Lower leg skin (tissue), 4 donors: ENCODE data around the gene TAB3. TPM values are rescaled to one million over a fixed set of nuclear protein-coding genes. Genes with fewer than 3 reads are reported as not detected.

Source experiments
- DNase-seq, 2 donors: peaks; one replicate each; pipeline ENCODE4 v3.0.0-alpha.2; 2019; ENCODE audit warnings: low spot score in 2 of 2
- H3K4me3 ChIP-seq: fragments of 200-600 bp; sonication (generic); 2 replicates; pipeline ENCODE4 v1.5.1; 2017; ENCODE audit warnings: mild to moderate bottlenecking, low read depth; ENCODE audit not compliant: poor library complexity, severe bottlenecking
- POLR2A ChIP-seq, 2 donors: fragments of 450-650 bp; IDR thresholded peaks; one replicate each; pipeline ENCODE4 v1.6.1; 2016 to 2017; ENCODE audit warnings: antibody characterized with exemption in 2 of 2, mild to moderate bottlenecking in 1 of 2, moderate library complexity in 1 of 2
- WGBS, 2 donors: methylation state at CpG; one replicate each; pipeline ENCODE4 v1.1.5; 2018; 5-methylcytosine and 5-hydroxymethylcytosine counted together
- intact Hi-C: fragments of 100-400 bp; cut with DNase I; formaldehyde crosslinking; loops from one replicate; pipeline ENCODE4 v1.15.0; 2023; ENCODE audit warnings: low total_unique reads
- total RNA-seq, 4 donors: library from RNA; depleted of rRNA; stranded (reverse); fragments of >200 nt; gene quantifications; one replicate each; pipeline ENCODE4 v1.1.0, GENCODE V29; 2016
- TF ChIP-seq, protein P1 (sequence below), 3 donors: fragments of 450-650 bp; IDR thresholded peaks; one replicate each; pipeline ENCODE4 v1.5.1; 2016; ENCODE audit warnings: antibody characterized with exemption in 3 of 3, mild to moderate bottlenecking in 3 of 3, moderate library complexity in 2 of 3

TAB3 gene, protein sequence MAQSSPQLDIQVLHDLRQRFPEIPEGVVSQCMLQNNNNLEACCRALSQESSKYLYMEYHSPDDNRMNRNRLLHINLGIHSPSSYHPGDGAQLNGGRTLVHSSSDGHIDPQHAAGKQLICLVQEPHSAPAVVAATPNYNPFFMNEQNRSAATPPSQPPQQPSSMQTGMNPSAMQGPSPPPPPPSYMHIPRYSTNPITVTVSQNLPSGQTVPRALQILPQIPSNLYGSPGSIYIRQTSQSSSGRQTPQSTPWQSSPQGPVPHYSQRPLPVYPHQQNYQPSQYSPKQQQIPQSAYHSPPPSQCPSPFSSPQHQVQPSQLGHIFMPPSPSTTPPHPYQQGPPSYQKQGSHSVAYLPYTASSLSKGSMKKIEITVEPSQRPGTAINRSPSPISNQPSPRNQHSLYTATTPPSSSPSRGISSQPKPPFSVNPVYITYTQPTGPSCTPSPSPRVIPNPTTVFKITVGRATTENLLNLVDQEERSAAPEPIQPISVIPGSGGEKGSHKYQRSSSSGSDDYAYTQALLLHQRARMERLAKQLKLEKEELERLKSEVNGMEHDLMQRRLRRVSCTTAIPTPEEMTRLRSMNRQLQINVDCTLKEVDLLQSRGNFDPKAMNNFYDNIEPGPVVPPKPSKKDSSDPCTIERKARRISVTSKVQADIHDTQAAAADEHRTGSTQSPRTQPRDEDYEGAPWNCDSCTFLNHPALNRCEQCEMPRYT
- 10 to 100 TPM; 33.6 to 42.5 (median 39.3) TPM for total RNA-seq

DNA sequence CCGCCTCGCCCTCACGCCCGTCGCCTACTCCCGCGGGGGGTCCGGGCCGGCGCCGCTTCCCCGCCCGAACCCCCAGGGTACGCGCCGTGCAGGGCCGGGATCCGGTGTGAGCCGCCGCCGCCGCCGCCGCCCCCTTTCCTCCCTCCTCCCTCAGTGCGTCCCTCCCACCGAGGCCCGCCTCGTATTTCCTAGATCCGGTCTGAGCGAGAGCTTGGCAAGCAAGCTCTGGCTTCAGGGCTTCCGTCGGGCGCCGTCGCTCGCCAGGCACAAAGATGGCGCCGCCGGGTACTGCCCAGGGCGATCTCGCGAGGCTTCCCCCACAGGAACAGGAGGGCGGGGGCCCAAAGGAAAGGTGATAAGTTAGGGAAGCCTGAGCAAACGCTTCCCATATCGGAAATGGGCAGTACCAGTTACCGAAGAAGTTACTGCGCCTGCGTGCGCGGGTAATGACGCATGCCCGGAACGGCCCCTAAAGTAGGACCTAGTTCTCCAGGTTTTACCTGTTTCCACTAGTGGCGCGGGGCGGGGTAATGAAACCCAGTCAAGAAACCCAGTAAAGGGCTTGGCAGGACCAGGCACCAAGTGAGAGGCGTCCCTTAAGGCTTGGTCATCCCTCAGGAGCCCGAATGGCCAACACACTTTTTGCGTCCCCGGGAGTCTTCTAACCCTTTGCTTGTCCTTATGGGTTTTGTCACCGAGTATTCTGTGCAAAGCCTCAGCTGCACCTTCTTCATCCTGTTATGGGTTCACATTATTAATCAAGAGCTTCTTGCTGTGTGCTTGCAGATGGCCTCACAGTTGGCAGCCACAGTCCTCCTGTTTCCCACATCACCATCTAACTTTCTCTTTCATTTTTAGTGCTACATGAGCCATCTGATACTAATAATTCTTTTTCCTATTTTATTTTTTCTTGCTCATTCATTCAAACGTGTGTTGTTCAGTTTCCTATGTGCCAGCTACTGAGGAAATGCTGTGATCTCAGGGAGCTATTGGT, at the start of gene TAB3:
TSS of gene TAB3 (minus strand) at position 108 of the 994 bp plus-strand sequence. CDS start 29,666 bp downstream, outside the sequence.
- 0 to 35% methylated on average over 4 to 36 of the region's 62 CpGs for WGBS, 2 donors
- intact Hi-C loops, result no loop called here
- peak; percentile 90 to 98 for DNase-seq
- H3K4me3 ChIP-seq, result peak within 1 kb of the TSS; percentile 63
- no peak for TF ChIP-seq POLR2A (IDR thresholded peaks at IDR 0.05)

DNA sequence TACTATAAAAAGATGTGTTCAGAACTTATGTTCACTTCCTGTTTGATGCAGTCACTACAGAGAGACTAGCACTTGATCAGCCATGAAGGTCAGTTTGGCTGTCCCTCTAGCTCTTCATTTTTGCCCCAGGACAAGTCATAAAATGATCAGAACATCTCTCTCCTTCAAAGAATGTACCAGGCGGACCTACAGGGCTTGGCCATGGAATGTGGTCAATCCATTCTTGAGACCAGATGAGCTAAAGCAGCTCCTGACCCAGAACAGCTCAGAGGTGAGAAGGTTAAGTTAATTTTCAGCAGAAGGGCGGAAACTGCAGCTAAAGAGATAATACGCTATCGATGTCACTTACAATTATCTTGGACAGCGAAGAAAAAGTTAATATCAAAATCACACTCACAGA, 49.2 kb upstream of the TAB3 start:
- no peak for DNase-seq
- no peak overlapping the region for H3K4me3 ChIP-seq
- no peak for TF ChIP-seq POLR2A (IDR thresholded peaks at IDR 0.05)
- TF ChIP-seq, protein P1, sequence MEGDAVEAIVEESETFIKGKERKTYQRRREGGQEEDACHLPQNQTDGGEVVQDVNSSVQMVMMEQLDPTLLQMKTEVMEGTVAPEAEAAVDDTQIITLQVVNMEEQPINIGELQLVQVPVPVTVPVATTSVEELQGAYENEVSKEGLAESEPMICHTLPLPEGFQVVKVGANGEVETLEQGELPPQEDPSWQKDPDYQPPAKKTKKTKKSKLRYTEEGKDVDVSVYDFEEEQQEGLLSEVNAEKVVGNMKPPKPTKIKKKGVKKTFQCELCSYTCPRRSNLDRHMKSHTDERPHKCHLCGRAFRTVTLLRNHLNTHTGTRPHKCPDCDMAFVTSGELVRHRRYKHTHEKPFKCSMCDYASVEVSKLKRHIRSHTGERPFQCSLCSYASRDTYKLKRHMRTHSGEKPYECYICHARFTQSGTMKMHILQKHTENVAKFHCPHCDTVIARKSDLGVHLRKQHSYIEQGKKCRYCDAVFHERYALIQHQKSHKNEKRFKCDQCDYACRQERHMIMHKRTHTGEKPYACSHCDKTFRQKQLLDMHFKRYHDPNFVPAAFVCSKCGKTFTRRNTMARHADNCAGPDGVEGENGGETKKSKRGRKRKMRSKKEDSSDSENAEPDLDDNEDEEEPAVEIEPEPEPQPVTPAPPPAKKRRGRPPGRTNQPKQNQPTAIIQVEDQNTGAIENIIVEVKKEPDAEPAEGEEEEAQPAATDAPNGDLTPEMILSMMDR (IDR thresholded peaks at IDR 0.05), result no peak
- intact Hi-C loops, result no loop called here
- WGBS, 2 donors, result 91 to 92% methylated on average over 5 of the region's 5 CpGs

DNA sequence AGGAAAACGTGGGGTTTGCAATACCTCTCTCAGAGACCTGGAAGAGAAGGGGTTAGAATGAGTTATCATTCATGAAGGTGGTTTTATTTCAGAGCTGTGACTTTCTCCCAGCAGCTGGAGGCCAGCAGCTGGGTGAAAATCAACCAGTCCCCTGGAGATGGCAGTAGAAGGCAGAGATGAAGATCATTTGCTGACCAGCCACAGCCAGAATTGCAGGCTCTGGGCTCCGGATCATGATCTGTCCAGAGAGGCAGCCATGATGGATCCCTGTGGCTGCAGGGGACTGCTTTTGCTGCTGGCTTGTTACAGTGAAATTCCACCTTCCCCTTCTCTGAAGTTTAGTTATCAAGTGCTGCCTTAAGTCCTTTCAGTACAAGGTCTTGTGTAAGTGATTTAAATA, 46.9 kb upstream of the TAB3 start:
- no peak overlapping the region for H3K4me3 ChIP-seq
- WGBS, 2 donors, result 20 to 40% methylated on average over 2 of the region's 2 CpGs
- intact Hi-C loops, result no loop called here
- no peak for TF ChIP-seq POLR2A (IDR thresholded peaks at IDR 0.05)
- TF ChIP-seq, protein P1 (IDR thresholded peaks at IDR 0.05), result no peak
- no peak for DNase-seq

DNA sequence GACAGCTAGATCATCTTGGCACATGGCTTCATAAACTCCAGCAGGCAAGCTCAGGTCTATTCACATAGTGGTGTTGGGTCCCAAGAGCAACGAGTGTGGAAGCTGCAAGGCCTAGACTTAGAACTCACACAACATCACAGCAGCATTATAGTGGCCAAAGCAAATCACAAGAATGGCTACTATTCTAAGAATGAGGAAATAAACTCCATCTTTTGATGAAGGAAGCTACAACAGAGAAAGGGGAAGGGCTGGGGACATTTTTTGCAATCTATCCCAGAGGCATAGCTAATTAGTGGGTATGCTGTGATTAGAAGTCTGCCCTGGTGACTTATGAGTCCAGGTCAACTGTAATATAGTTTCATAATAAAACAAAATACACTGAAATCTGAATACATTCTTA, 42.9 kb upstream of the TAB3 start:
- 82 to 89% methylated on average over 1 of the region's 1 CpG for WGBS, 2 donors
- no peak overlapping the region for H3K4me3 ChIP-seq
- no peak for TF ChIP-seq POLR2A (IDR thresholded peaks at IDR 0.05)
- TF ChIP-seq, protein P1 (IDR thresholded peaks at IDR 0.05), result no peak
- DNase-seq, result no peak
- intact Hi-C loops, result no loop called here

DNA sequence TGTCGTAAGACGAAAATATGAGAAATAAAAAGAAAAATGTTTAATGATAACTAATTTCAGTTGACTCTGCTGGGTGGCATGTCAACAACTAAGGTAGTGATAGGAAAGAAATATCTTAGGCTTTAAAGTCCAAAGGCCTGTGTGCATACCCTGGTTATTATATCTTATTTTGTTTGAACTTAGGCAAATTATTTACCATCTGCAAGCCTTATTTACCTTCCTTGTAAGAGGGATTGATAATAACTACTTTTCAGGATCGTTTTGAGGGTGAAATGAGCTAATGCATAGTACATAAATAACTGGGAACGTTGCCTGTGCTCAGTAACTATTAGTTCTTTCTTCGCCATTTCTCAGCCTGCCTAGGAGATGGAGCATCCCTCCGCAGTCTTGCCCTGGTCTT, 41.6 kb upstream of the TAB3 start:
- 68 to 85% methylated on average over 6 of the region's 6 CpGs for WGBS, 2 donors
- no peak for TF ChIP-seq POLR2A (IDR thresholded peaks at IDR 0.05)
- TF ChIP-seq, protein P1 (IDR thresholded peaks at IDR 0.05), result no peak
- DNase-seq, result no peak
- H3K4me3 ChIP-seq, result no peak overlapping the region
- intact Hi-C loops, result no loop called here
